ENCODE results near the gene NKTR. TPM values are rescaled to one million over a fixed set of nuclear protein-coding genes. Genes with fewer than 3 reads are reported as not detected.

Gene NKTR
- total RNA-seq, 2 experiments from 2014 or later, result 96.4 to 106 TPM

DNA sequence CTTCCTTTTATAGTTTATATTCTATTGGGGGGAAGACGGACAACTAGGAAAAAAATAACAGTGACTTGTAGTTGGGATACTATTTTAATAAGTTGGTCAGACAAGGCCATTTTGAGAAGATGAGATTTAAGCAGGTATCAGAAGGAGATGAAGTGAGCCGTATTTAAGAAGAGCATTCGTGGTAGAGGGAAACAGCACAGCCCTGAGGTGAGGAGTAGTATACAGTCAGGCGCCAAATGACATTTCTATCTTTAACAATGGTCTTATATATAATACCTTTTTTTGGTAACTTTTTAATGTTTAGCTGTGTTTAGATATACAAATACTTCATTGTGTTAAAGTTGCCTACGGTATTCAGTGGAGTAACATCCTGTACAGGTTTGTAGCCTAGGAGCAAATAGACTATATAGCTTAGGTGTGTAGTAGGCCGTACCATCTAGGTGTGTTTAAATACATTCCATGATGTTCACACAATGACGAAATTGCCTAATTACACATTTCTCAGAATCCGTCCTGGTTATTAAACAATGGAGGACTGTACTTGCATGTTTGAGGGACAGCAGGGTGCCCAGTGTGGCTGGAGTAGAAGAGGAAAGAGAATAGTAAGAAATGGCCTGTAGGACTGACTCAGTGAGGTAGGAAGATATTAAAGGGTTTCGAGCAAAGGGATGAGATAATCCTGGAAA is 1.6 kb downstream of the NKTR start:
- Mint-ChIP-seq H3K4me1 (peaks cover 39% of the 10 kb centered on the region), H3K4me3 (peak overlapping the region; percentile 91), H3K9me3 (peaks cover 5% of the 10 kb centered on the region), H3K36me3 (ENCODE audit: low read depth) (peaks cover 35% of the 10 kb centered on the region), H3K27ac (peak overlapping the region; percentile 98), H3K27me3 (no peaks in the 10 kb centered on the region)
- CTCF ChIA-PET, result interaction anchor here (0.6 to 3.8 kb wide), 6 partner anchors 11 to 67 kb away, joined by 3 to 14 read pairs (median 4); partner anchors contain the start of genes SEC22C and SS18L2
- DNase-seq, result no peak
- POLR2A ChIA-PET, result no interaction called here

DNA sequence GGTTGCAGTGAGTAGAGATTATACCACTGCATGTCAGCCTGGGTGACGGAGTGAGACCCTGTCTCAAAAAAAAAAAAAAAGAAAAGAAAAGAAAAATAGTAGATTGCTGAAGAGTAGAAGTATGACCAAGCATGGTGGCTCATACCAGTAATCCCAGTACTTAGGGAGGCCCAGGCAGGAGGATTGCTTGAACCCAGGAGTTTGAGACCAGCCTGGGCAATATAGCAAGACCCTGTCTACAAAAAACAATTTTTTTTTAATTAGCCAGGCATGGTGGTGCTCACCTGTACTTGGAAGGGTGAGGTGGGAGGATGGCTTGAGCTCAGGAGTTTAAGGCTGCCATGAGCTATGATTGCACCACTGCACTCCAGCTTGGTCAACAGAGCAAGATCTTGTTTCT is 2.5 kb downstream of the NKTR start:
- no peak overlapping the region for H3K27ac Mint-ChIP-seq
- H3K9me3 Mint-ChIP-seq, result peaks cover 5% of the 10 kb centered on the region
- H3K4me3 Mint-ChIP-seq, result no peak overlapping the region
- no peak for DNase-seq
- ChIA-PET POLR2A (no interaction called here), CTCF (interaction anchor here (0.6 to 3.8 kb wide), 4 partner anchors 12 to 66 kb away, joined by 3 to 14 read pairs (median 8); partner anchors contain the start of gene SEC22C)
- H3K4me1 Mint-ChIP-seq, result peaks cover 45% of the 10 kb centered on the region
- no peaks in the 10 kb centered on the region for H3K27me3 Mint-ChIP-seq
- peaks cover 37% of the 10 kb centered on the region for H3K36me3 Mint-ChIP-seq (ENCODE audit: low read depth)

DNA sequence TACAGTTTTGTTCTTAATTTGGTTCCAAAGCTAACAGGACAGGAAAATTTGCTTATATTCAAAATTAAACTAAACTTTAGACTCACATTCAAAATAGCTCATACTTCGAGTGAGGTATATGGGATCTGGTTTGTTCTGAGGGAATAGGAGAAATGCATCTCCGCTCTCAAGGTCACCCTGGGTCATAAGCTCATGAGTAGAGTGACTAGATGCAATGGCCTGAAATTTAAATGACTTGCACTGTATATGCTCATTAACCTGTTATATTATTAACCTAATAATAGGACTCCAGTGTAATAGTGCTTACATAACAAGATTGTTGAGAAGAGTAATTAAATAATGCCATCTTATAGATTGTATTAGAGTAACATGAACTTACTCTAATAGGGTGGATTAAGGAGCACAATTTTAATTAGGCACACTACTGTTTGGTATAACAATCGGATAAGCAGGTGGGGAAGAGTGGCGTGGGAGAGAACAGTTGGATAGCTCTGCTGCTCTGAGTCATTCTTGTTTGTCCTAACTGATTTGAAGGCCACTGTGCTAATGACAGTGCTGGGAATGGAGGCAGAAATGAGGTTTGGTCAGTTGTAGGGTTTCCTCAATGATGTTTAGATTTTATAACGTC is 5.2 kb downstream of the NKTR start:
- Mint-ChIP-seq H3K27me3 (no peaks in the 10 kb centered on the region), H3K27ac (no peak overlapping the region), H3K4me1 (peaks cover 54% of the 10 kb centered on the region), H3K9me3 (peaks cover 5% of the 10 kb centered on the region), H3K4me3 (no peak overlapping the region), H3K36me3 (ENCODE audit: low read depth) (peaks cover 48% of the 10 kb centered on the region)
- ChIA-PET POLR2A (no interaction called here), CTCF (interaction anchor here (0.8 to 1.3 kb wide), 2 partner anchors 8 to 14 kb away, joined by 4 to 5 read pairs; no protein-coding TSS in a partner anchor)
- DNase-seq, result no peak

DNA sequence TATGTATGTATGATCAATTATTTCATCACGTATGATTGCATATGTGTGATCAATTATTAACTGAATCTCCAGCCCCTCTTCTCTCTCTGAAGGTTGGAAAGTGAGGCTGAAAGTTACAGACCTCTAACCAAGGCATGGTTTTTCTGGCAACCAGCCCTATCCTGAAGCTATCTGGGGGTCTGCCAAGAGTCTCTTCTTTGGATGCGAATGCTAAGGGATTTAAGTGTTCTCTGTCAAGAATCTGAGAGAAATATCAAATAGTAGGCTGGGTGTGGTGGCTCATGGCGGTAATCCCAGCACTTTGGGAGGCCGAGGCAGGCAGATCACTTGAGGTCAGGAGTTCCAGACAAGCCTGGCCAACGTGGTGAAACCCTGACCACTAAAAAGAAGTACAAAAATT is 8.1 kb downstream of the NKTR start:
- POLR2A ChIA-PET, result no interaction called here
- no peak overlapping the region for H3K27ac Mint-ChIP-seq
- DNase-seq, result no peak

DNA sequence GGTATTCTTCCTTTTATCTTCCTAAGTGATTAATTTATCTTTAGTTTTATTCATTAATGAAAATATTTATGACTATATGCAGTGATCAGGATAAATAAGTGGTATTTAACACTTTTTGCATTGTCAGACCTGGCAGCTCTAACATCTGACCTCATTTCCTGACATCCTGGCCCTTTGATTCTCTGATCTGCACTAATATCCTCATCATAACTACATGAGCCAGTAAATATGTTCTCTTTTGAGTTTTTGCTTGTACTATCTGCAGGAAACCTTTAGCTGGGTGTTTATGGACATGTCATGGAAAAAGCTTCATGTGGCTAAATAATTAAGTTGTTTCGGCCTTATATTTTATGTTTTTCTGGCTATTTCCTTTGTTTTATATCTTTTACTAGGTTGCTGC is 10.5 kb downstream of the NKTR start:
- peaks cover 39% of the 10 kb centered on the region for H3K36me3 Mint-ChIP-seq (ENCODE audit: low read depth)
- ChIA-PET POLR2A (interaction anchor here (1.5 kb wide), 1 partner anchor 10 kb away, joined by 4 read pairs; the partner anchor contains the start of gene NKTR), CTCF (interaction anchor here (1.1 kb wide), 1 partner anchor 10 kb away, joined by 6 read pairs; the partner anchor contains the start of gene NKTR)
- no peaks in the 10 kb centered on the region for H3K27me3 Mint-ChIP-seq
- no peaks in the 10 kb centered on the region for H3K9me3 Mint-ChIP-seq
- peaks cover 59% of the 10 kb centered on the region for H3K4me1 Mint-ChIP-seq
- peak overlapping the region; percentile 31 for H3K27ac Mint-ChIP-seq
- no peak for DNase-seq
- no peak overlapping the region for H3K4me3 Mint-ChIP-seq

More for the DNA sequence above, 8.1 kb downstream of the NKTR start:
- peaks cover 49% of the 10 kb centered on the region for H3K36me3 Mint-ChIP-seq (ENCODE audit: low read depth)
- H3K27me3 Mint-ChIP-seq, result no peaks in the 10 kb centered on the region
- CTCF ChIA-PET, result no interaction called here
- no peak overlapping the region for H3K4me3 Mint-ChIP-seq
- peaks cover 3% of the 10 kb centered on the region for H3K9me3 Mint-ChIP-seq
- peaks cover 67% of the 10 kb centered on the region for H3K4me1 Mint-ChIP-seq

DNA sequence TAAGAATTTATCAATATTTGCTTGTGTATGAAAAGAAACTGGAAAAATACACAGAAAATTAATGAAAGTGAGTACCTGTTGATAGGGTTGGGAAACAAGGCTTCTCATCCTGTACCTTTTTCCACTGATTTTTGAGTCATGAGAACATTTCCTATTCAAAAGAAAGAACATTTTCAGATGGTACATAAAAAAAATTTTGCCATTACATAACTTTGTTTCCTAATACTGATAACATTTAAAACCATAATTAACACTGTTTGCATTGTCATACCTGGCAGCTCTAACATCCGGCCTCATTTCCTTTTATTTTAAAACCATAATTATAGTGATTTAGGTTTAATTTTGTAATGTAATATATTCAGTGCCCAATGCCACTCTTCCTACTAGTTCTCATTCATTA is 11.7 kb downstream of the NKTR start:
- CTCF ChIA-PET, result interaction anchor here (0.8 to 1.7 kb wide), 2 partner anchors 26 to 30 kb away, joined by 3 to 4 read pairs; partner anchors contain the start of gene SEC22C
- Mint-ChIP-seq H3K9me3 (no peaks in the 10 kb centered on the region), H3K27me3 (no peaks in the 10 kb centered on the region), H3K27ac (no peak overlapping the region), H3K36me3 (ENCODE audit: low read depth) (peaks cover 32% of the 10 kb centered on the region), H3K4me1 (peaks cover 58% of the 10 kb centered on the region), H3K4me3 (no peak overlapping the region)
- no peak for DNase-seq
- POLR2A ChIA-PET, result no interaction called here

DNA sequence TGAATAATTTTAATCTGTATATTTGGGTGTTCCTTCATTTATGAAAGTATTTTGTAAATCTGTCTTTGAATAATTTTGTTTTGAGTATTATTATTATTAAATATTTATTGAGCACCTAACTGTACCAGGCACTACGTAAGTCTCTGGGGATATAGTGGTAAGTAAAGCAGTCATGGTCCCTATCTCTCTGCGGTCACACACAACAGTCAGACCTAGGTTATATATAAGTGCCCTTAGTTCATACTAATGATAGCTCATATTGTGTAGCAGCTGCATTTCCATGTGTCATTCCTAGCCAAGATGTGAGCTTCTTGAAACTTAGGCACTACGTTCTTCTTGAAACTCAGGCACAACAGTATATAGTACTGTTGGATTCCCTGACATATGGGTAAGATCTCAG is 12.4 kb downstream of the NKTR start:
- H3K4me1 Mint-ChIP-seq, result peaks cover 54% of the 10 kb centered on the region
- H3K27me3 Mint-ChIP-seq, result no peaks in the 10 kb centered on the region
- no peak for DNase-seq
- CTCF ChIA-PET, result interaction anchor here (0.8 to 2.2 kb wide), 5 partner anchors 8 to 31 kb away, joined by 3 to 6 read pairs (median 4); partner anchors contain the start of genes SEC22C and SS18L2
- POLR2A ChIA-PET, result no interaction called here
- no peak overlapping the region for H3K27ac Mint-ChIP-seq
- peaks cover 27% of the 10 kb centered on the region for H3K36me3 Mint-ChIP-seq (ENCODE audit: low read depth)
- no peak overlapping the region for H3K4me3 Mint-ChIP-seq
- no peaks in the 10 kb centered on the region for H3K9me3 Mint-ChIP-seq

DNA sequence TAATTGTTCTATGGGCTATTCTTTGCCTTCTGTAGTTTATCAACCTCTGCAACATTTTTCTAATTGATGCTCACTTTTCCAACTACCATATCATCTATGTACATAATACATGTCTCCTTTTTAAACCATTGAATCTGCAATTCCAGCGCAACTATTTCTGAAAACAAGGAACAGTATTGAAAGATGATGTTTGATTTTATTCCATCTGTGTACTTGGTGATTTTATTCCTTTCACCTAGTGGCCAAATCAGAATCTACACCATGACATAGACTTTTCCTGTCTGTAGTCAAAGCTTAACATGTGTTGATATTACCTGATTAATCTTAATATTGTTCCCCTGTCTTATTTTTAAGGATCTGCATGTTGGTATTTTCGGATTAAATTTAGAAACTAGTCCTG is 13.0 kb downstream of the NKTR start:
- Mint-ChIP-seq H3K9me3 (no peaks in the 10 kb centered on the region), H3K4me1 (peaks cover 53% of the 10 kb centered on the region), H3K36me3 (ENCODE audit: low read depth) (peaks cover 27% of the 10 kb centered on the region), H3K27me3 (no peaks in the 10 kb centered on the region), H3K27ac (no peak overlapping the region), H3K4me3 (no peak overlapping the region)
- POLR2A ChIA-PET, result no interaction called here
- CTCF ChIA-PET, result interaction anchor here (0.7 to 3.1 kb wide), 7 partner anchors 9 to 149 kb away, joined by 3 to 13 read pairs (median 4); partner anchors contain the start of genes NKTR and SS18L2
- no peak for DNase-seq

DNA sequence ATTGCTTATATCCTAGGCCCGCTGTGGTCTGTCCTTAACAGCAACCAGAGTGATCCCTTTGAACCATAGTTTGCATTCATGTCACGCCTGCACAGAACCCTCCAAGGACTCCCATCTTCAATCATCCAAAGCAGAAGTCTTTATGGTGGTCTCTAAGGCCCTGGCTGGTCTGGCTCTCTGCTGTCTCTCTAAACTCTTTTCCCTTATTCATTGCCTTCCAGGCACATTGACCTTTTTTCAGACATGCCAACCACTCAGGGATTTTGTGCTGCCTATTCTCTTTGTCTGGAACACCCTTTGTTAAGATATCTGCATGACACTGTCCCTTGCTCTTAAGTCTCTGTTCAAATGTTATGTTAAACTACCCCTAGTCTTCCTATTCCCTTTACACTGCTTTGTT is 31.1 kb downstream of the NKTR start:
- H3K4me1 Mint-ChIP-seq, result peaks cover 5% of the 10 kb centered on the region
- no peaks in the 10 kb centered on the region for H3K27me3 Mint-ChIP-seq
- no peak for DNase-seq
- POLR2A ChIA-PET, result no interaction called here
- no peaks in the 10 kb centered on the region for H3K9me3 Mint-ChIP-seq
- CTCF ChIA-PET, result no interaction called here
- peaks cover 42% of the 10 kb centered on the region for H3K36me3 Mint-ChIP-seq (ENCODE audit: low read depth)
- H3K27ac Mint-ChIP-seq, result no peak overlapping the region
- no peak overlapping the region for H3K4me3 Mint-ChIP-seq

DNA sequence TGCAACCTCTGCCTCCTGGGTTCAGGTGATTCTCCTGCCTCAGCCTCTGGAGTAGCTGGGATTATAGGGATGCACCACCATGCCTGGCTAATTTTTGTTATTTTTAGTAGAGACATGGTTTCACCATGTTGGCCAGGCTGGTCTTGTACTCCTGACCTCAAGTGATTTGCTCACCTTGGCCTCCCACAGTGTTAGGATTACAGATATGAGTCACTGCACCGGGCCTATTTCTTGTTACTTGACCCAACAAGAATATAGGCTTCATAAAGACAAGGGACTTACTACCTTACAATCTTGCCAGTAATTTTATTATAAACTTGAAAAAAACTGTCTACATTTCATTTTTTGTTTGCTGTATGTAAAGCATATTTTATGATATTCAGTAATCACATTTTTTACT is 31.7 kb downstream of the NKTR start:
- Mint-ChIP-seq H3K4me1 (peaks cover 5% of the 10 kb centered on the region), H3K36me3 (ENCODE audit: low read depth) (peaks cover 41% of the 10 kb centered on the region), H3K27ac (no peak overlapping the region), H3K4me3 (no peak overlapping the region), H3K27me3 (no peaks in the 10 kb centered on the region), H3K9me3 (no peaks in the 10 kb centered on the region)
- CTCF ChIA-PET, result no interaction called here
- DNase-seq, result no peak
- POLR2A ChIA-PET, result no interaction called here

DNA sequence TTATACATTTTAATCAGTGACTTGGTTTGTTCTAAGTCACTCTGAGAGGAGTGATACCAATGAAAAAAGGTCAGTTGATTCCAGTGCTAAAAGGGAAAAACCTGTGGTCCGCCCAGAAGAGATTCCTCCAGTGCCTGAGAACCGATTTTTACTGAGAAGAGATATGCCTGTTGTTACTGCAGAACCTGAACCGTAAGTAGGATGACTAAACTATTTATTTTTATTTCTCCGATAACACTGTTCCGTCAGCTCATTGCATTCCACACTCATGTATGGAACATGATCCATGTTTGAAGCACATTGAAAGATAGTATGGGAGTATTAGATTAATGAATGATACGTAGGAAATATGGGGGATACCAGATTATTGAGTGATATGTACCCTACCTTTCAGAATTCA is 33.1 kb downstream of the NKTR start:
- Mint-ChIP-seq H3K27ac (no peak overlapping the region), H3K9me3 (no peaks in the 10 kb centered on the region), H3K36me3 (ENCODE audit: low read depth) (peaks cover 34% of the 10 kb centered on the region), H3K4me3 (no peak overlapping the region), H3K4me1 (peaks cover 5% of the 10 kb centered on the region), H3K27me3 (no peaks in the 10 kb centered on the region)
- DNase-seq, result no peak
- ChIA-PET POLR2A (no interaction called here), CTCF (no interaction called here)

DNA sequence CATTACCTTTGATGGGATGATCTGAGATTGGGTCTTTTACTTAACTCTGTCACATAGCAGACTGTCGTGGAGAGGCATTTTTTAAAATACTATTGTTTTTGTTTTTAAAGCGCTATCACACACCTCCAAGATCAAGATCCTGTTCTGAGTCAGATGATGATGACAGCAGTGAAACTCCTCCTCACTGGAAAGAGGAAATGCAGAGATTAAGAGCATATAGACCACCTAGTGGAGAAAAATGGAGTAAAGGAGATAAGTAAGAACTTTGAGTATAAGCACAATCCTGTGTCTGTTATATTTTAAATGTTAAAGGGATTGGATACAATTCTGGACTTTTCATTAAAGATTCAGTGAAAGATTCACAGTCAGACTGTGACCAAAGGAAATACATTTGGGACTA is 34.6 kb downstream of the NKTR start:
- Mint-ChIP-seq H3K4me3 (no peak overlapping the region), H3K36me3 (ENCODE audit: low read depth) (peaks cover 27% of the 10 kb centered on the region), H3K27me3 (no peaks in the 10 kb centered on the region), H3K27ac (no peak overlapping the region), H3K9me3 (no peaks in the 10 kb centered on the region), H3K4me1 (peaks cover 5% of the 10 kb centered on the region)
- ChIA-PET CTCF (no interaction called here), POLR2A (no interaction called here)
- DNase-seq, result no peak

DNA sequence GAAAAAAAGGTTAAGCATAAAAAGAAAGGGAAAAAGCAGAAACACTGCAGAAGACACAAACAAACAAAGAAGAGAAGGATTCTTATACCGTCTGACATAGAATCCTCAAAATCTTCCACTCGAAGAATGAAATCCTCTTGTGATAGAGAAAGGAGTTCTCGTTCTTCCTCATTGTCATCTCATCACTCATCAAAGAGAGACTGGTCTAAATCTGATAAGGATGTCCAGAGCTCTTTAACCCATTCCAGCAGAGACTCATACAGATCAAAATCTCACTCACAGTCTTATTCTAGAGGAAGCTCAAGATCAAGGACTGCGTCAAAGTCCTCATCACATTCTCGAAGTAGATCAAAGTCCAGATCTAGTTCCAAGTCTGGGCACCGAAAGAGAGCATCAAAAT is 36.5 kb downstream of the NKTR start:
- POLR2A ChIA-PET, result no interaction called here
- H3K4me1 Mint-ChIP-seq, result peaks cover 14% of the 10 kb centered on the region
- H3K36me3 Mint-ChIP-seq (ENCODE audit: low read depth), result peaks cover 27% of the 10 kb centered on the region
- CTCF ChIA-PET, result interaction anchor here (0.9 to 1.5 kb wide), 4 partner anchors 12 to 60 kb away, joined by 3 to 6 read pairs (median 4); no protein-coding TSS in a partner anchor
- no peaks in the 10 kb centered on the region for H3K27me3 Mint-ChIP-seq
- no peak overlapping the region for H3K27ac Mint-ChIP-seq
- DNase-seq, result no peak
- H3K4me3 Mint-ChIP-seq, result no peak overlapping the region
- no peaks in the 10 kb centered on the region for H3K9me3 Mint-ChIP-seq
